GM13977 (cell line): ENCODE measurements around the gene PNLIPRP3.

ENCODE experiments used
- DNase-seq: peaks from one replicate; pipeline ENCODE4 v3.0.0; 2012; ENCODE audit warnings: low spot score
- in situ Hi-C: fragments of 300-500 bp; cut with MboI; formaldehyde crosslinking; loops from one replicate; pipeline ENCODE4 v1.12.0; 2022; ENCODE audit warnings: low sequenced_read_pairs, low pct_unique_long_range_greater_than_20kb, mixed read lengths, inconsistent platforms; ENCODE audit not compliant: unreplicated experiment
- TF ChIP-seq, protein P1 (sequence below): IDR thresholded peaks from 2 replicates; pipeline ENCODE4 v1.5.1; 2012; ENCODE audit warnings: mild to moderate bottlenecking, control low read depth; ENCODE audit not compliant: insufficient read depth; ENCODE audit errors: extremely low read depth, missing control alignments

The PNLIPRP3 gene

DNA sequence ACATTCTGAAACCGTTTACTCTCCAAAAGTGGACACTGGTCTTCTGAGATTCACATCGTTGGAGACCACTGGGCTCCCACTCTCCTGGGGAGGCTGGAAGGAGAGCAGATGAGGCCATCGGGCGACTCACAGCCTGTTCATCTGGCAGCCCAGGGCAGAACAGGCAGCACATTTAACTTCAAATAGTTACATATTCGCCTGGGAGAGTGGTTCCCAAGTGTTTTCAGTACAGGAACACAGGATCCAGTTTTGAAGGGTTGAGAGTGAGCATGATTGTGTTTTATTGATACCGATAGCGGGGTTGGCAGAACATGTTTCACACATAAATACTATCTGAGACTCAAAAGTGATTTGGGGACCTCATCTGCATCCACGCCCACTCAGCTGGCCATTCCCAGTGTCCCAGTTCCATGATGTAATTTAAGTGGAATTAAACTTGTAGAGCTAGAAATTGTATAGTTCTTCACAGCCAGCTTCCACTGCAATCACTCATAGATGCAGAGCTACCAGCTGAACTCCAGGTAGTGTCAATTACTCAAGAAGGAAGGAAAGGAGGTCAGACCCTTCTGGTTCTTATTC lies 95.2 kb downstream of the PNLIPRP3 start:
- TF ChIP-seq, protein P1, sequence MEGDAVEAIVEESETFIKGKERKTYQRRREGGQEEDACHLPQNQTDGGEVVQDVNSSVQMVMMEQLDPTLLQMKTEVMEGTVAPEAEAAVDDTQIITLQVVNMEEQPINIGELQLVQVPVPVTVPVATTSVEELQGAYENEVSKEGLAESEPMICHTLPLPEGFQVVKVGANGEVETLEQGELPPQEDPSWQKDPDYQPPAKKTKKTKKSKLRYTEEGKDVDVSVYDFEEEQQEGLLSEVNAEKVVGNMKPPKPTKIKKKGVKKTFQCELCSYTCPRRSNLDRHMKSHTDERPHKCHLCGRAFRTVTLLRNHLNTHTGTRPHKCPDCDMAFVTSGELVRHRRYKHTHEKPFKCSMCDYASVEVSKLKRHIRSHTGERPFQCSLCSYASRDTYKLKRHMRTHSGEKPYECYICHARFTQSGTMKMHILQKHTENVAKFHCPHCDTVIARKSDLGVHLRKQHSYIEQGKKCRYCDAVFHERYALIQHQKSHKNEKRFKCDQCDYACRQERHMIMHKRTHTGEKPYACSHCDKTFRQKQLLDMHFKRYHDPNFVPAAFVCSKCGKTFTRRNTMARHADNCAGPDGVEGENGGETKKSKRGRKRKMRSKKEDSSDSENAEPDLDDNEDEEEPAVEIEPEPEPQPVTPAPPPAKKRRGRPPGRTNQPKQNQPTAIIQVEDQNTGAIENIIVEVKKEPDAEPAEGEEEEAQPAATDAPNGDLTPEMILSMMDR: no peak
- in situ Hi-C loops: no loop called here
- DNase-seq: no peak

DNA sequence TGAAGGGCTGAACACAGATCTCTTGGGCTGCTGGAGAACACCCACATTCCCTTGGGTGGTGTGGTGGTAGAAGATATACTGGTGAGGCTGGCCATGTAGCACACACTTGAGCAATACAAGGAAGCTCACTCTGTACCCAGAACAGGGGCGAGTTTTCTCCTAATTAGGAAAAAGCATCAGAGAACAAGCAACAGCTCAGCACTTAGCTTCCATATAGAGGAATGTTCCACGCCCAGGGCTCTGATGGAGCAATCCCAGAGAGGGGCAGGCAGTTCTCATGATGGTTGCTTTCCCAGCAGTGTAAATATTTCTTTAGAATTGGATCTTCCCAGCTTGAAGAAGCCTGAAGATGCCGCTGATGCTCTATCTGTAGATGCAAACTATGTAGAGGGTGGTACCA lies 97.1 kb downstream of the PNLIPRP3 start:
- no peak for DNase-seq
- TF ChIP-seq, protein P1: no peak
- in situ Hi-C loops: no loop called here

DNA sequence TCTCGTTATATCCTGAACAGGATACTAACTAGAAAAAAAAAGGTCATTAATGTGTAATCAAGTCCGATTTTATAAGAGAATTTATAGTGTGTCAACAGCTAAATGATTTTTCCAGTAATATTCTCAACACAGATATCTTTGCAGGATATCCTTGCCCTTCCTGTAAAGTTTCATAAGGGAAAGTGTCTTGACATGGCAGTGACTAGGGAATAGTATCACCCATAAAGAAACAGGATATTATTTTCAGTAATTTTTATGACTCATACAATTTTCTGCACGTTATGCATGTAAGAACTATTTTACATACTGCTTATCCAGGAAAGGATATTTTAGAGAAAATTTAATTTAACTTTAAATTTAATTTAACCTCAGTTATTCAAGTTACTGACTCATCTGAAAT lies 98.6 kb downstream of the PNLIPRP3 start:
- TF ChIP-seq, protein P1: no peak
- DNase-seq: no peak
- in situ Hi-C loops: no loop called here
